ENCODE results near the gene BCR.
A peak's percentile ranks its signal among the peaks of the same experiment; 100 is the strongest.

The BCR gene

DNA sequence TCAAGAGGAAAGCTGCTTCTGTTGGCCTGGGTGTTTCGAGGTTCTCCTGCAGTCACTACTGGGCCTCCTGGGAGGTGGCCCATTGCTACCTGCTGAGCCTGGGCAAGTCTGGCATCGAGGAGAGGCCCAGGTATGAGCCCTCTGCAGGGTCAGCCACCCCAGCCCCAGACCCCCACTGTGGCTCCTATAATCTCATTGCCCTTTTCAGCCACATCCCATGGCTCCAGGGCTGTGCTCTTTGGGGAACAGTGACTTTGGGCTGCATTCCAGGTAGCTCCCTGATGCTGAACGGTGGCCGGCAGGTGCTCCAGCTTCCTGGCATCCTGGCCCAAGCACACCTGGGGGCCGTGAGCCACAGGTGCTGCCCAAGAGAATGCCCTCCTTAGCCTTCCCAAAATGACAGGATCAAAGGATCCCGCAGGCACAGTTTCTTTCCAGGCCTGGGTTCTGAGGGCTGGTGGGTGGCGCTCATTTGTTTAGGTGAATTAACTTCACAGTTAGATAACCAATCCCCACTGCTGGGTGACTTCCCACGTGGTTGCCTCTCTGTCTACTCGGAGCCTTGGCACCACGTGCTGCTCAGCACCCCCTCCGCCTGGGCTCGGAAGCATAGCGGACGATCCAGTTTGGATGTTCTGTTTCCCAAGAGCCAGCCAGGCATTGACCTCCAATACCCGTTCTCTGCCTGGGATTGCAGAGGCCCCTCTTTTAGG is 97.4 kb downstream of the BCR start:
- DNase-seq (ENCODE audit: low spot score): no peak

DNA sequence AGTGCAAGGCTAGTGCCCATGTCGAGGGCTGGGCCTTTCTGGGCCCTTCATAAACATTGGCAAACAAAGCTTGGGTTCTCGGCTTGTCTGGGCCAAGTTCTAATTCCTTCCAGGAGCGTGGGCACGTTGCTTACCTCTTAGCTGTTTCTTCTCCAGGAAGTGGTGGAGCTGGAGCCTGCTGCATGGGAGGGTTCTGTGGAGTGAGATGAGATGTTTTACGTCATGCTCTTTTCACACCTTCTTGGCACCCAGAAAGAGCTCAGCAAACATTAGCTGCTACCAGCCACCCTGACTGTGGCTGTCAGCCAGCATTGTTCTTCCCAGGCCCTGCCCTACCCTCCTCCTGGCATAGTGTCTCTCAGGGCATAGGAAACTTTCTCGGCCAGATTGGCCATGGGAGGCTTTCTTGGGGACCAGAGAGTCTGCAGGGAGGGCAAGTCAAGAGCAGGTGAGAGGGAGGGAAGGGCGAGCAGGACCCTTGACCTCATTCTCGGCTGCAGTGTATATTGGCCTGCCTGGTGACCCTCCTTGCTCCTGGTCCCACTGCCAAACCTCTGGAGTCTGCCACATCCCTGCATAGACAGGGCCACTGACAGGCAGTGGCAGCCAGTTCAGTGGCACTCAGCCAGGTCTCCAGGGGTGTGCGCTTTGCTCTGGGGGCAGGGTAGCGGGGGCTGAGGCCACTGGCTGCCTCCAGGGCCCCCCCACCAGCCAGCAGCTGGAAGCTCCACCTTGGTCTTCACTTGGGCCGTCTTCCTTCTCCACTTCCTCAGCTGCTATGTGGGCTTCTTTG is 98.8 kb downstream of the BCR start:
- DNase-seq (ENCODE audit: low spot score): peak; percentile 60

DNA sequence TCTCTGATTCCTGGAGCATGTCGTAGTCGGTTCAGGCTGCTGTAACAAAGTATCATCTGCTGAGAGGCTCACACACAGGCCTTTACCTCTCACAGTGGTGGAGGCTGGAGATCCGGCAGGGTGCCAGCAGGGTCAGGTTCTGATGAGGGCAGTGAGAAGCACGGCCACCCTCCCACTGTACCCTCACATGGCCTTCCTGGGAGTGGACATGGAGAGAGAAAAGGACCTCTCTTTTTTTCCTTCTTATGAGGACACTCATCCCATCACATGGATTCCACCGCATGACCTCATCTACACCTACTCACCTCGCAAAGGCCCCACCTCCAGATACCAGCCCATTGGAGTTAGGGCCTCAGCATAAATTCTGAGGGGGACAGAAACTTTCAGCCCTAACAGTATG is 99.5 kb downstream of the BCR start:
- DNase-seq (ENCODE audit: low spot score): peak; percentile 74

DNA sequence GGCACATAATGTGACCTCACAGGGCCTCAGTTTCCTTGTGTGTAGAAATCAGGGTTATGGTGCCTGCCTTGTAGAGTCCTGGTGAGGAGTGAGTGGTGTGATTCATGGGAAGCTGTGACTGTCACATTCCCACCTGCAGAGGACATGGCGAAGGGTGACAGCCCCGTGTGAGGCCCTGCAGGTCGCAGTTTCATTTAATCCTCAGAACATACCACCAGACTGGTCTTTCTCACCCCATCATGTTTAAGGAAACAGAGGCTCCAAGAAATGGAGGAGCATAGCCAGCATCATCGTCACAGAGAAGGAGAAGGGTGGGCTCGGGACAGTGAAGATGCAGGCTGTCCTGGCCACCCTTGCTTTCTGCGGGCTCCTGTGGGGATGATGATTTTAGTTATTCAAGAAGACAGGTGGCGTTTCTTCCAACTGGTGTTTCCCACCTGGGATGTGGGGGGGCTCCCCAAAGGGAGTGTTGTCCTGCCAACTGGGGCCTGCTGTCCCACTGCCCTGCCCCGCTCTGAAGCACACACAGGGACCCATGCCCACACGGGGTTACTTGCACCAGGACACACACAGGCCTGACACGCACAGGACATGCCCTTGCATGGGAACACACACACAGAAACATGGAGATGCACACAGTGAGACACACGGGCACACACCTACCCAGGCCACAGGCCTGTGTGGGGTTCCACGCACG is 100.2 kb downstream of the BCR start:
- no peak for DNase-seq (ENCODE audit: low spot score)

DNA sequence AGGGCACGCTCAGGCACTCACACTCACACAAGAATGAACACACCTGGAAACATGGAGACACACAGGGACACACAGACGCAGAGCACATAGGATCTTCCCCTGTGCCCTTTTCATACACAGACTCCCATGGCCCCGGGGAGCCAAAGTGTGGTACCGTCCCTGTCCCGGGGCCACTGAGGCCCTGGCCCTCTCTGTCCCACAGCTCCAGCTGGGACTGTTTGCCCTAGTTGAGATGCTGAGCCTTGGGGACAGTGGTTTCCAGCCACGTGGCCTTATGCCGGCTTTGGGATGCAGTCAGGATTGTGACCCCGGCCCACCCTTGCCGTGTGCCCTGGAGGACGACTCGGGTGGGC is 100.7 kb downstream of the BCR start:
- DNase-seq (ENCODE audit: low spot score): no peak

DNA sequence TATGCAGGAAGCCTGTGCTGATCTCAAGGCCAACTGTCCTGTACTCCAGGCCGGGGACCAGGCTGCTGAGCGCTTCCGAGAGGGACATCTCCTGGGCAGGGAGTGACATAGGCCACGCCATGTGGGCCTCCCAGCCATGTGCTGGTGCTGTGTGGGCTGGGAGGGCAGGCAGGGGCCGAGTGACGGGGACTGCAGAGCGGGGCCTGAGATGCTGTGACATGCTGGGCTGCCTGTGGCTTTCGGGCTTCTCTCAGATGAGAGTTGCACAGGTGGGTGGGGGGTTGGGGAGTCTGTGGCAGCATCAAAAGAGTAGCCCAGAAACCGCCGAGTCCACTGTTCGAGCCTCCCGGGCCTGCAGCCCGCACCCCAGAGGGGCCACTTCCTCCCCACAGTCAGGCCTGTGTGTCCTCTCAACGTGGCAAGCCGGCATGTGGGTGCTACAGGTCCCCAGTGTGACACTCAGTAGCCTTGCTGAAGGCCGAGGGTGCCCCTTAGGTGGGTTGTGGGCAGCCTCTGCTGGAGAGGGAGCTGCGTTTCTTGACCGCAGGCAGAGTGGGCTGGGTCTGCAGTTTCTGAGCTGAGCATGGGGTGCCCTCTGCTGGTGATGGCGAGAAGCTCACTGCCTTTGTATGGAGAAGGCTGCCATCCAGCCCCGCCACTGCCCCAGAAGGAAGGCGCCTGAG is 101.2 kb downstream of the BCR start:
- peak; percentile 83 for DNase-seq (ENCODE audit: low spot score)

DNA sequence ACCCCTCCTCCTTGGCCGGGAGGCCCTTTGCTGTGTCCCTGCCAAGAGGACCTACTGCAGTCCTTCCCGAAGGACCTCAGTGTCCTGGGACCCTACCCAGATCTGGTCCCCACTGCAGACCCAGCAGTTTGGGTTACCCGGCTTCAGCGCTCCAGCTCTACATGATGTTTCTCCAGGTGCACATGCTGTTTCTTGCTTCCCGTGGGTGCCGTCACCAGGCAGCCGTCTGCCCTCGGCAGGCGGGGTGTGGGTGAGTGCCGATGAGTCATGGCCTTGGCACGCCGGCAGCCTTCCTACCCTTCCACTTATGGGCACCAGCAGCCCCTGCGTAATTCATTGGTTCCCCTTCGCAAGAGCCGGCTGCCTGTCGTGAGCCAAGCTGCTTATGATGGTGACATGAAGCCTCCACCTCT is 101.8 kb downstream of the BCR start:
- peak; percentile 96 for DNase-seq (ENCODE audit: low spot score)

DNA sequence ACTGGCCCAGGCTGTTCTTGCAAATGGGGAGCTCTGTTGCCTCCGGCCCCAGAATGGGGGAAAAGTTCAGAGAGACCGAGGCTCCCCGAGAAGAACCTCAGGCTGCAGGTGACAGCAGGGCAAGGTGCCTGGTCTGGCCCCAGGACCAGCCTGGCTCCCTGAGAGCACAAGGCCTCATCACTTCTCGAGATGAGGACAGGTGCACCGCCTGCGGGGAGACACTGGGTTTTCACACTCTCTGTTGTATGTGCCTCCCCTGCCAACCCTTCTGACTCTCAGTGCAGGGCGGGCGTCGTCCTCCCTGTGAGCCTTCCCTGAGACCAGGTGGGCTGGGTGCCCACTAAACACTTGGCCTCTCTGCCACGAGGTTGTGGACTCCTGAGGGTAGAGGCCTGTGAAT is 102.2 kb downstream of the BCR start:
- DNase-seq (ENCODE audit: low spot score): no peak

DNA sequence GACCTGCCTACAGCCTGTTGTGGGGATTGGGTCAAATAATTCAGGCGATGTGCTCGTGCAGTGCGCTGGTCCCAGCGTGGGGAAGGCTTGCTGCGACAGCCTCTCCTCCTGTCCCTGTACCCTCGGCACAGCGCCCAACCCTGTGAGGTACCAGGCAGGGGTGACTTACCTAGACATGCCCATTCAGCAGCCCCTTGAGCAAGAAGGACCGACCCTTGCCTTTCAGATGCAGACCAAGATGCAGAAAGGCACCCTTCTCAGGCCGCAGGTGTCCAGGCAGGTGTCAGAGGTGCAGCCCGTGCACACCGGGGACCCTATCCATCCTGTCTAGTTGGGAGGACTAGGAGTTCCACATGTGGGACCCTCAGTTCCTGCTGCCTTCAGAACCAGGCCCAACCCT is 102.7 kb downstream of the BCR start:
- no peak for DNase-seq (ENCODE audit: low spot score)

DNA sequence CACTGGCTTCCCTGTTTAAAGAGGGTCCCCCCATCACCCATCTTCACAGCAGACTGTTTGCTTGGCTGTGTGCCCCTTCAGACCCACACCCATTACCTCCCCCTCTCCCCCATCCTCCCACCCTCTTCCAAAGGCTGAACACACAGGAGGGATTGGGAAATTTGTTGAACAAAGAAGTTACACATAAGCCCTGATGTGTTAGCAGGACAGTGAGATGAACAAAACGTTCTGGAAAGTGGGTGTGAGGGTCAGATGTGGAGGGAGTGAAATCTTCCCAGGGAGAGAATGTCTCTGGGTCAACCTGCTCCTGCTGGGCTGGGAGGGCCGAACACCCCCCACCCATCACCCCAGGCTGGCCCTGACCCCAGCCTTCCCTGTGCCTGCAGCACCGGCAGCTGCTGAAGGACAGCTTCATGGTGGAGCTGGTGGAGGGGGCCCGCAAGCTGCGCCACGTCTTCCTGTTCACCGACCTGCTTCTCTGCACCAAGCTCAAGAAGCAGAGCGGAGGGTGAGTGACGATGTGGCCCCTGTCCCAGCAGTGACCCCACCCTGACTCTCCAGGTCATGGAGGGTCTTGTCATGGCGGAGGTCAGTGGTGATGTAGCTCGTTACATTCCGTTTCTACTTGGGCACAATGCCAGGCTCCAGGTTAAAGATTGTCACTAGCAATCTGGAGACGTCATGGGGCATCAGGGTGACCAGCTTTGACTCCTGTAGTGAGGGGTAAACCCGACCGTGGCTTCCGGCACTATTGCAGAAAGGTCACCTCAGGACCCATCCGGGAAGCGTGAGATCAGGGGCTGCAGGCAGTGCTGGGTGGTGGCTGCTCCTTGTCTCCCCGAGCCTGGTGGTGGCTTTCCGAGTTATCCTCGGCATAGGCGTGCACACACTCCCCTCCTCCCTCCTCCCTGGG is 103.5 kb downstream of the BCR start:
- no peak for DNase-seq (ENCODE audit: low spot score)

DNA sequence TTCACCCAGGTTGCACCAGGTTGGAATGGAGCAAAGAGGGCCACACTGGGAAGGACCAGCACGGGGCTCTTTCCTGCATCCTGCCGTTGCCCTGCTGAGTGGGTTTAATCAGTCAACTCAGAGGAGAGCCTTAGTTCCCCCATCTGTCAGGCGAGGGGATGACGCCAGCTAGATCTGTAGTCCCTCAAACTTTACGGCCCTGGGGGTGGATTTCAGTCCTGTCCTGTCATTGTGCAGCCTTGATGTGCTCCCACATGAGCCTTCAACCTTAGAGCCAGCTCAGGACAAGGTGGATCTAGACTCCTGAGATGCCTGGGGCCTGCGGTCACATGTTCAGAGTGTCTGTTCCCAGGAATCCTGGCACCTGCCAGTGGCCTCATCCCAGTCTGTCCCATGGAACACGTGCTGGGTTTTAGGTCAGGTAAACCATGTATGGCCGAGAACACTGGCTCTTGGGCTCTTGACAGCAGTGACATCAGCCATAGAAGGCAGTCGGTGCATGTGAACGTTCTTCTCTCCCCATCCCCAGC is 104.3 kb downstream of the BCR start:
- no peak for DNase-seq (ENCODE audit: low spot score)

DNA sequence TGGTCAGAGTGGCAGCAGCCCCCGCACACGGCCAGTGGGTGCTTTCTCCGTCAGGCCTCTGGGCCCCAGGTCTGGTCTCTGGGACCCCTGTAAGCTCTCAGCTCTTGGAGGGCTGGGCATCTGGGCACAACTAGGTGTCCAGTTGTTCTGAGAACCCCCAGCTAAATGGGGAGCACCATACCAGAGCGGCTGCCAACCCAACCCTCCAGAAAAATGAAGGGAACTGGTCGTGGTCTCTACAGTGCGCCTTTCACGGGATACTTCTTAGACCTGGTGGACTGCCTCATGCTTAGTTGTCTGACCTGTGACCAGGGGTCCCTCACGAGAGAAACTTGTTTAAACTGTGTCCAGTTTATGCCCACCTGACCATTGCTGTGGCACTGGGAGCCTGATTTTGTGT is 104.9 kb downstream of the BCR start:
- no peak for DNase-seq (ENCODE audit: low spot score)

DNA sequence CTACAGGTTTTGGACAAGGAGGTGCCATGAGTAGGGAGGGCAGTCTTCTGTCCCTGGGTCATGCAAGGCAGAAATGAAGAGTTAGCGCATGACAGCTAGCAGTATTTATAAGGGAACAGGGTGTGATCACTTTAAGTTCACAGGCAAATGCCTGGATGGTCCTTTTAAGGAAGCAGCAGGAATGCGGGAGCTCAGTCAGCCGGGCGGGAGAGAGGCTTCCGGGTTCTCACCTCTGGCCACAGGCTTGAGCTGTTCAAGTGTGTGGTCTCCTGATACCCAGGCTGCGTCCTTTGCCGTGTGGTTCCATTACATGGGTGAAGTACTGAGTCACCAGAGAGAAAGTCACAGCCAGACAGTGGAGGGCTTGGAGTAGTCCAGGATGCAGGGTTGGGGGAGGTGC is 105.4 kb downstream of the BCR start:
- peak; percentile 59 for DNase-seq (ENCODE audit: low spot score)

DNA sequence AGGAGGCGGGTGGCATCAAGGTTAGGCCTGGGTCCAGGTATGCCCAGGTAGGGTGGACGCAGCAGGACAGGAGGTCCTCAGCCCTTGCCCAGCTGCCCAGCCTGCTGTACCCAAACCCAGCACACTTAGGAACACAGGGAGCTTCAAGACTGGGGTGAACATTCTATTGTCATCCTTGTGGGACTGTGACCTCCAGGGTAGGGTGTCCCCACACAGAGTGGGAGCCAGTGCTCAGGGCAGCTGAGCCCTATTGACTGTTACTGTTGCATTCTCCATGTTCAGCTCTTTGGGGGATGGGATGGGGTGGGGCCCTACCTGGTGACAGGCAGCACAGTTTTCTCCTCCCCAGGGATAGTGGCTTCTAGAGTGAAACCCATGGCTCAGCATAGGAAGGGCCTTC is 106.0 kb downstream of the BCR start:
- no peak for DNase-seq (ENCODE audit: low spot score)

DNA sequence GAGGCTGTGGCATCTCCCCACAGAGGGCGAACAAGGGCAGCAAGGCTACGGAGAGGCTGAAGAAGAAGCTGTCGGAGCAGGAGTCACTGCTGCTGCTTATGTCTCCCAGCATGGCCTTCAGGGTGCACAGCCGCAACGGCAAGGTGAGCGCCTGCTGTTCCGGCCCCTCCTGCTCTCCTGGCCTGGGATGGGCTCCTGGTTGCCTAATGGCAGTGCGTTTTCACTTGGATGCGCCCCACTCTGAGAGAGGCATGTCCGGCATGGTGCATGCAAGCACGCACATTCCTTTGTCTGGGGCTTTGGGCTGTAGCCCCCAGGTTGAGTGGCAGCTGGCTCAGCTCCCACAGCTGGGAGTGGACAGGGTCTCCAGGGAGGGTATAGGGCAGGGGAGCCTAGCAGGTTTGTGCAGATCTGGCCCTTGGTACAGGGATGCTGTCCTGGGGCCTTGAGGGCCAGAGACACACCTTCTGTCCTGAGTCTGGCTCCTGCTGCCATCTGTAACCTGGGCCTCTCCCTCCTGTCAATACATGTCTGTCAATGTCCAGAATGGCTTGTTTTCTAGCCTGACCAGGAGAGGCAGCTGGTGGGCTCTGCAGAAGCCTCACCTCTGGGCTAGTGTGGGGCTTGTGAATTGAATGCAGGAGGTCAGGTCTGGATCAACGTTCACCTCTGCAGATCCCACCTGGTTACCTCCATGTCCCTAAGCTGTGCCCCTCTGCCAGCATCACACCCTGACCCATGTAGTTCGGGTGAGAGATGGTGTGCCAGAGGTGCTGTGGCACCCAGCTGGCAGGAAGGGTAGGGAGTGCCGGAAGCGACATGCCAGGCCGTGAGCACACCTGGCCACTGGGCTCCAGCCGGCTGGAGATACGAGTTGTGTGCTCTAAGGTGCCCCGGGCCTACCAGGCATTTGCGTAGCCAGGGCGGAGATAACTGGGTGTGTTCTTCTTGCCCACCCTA is 107.1 kb downstream of the BCR start:
- DNase-seq (ENCODE audit: low spot score): no peak

DNA sequence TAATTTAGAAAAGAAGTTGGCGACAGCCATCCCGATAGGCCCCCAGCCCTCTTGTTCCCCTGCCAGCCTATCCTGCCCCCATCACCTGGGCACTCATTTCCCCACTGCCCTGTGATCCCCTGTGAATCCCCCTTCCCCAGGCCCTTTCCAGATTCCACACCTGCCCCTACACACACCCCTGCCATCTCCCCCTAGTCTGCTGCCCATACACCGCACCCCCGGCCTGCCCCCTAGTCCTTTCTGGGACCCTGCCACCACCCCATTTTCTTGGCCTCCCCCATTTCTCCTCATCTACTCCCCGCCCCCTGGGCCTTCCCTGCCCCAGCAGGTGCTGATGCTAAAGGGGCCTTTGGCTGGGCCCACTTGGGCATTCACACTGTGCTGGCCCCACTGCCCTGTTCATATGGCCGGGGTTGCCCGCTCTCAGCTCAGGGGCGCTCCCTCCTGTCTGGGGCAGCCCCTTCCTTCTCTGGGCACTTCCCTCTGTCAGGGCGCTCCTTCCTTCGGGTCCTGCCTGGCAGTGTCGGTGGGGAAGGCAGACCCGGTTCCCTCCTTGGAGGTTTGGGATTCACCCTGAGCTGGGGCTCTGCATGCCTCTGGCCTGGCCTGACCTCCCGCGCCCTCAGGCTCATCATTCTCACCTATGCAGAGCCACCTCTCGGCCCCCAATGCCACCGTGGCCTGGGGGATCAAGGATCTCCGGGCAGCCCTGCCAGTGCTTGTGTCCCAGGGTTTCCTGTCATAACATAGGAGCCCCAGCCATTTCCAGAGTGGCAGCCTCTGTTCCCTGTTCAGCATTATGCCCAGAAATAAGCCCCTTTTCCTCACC is 108.2 kb downstream of the BCR start:
- no peak for DNase-seq (ENCODE audit: low spot score)

DNA sequence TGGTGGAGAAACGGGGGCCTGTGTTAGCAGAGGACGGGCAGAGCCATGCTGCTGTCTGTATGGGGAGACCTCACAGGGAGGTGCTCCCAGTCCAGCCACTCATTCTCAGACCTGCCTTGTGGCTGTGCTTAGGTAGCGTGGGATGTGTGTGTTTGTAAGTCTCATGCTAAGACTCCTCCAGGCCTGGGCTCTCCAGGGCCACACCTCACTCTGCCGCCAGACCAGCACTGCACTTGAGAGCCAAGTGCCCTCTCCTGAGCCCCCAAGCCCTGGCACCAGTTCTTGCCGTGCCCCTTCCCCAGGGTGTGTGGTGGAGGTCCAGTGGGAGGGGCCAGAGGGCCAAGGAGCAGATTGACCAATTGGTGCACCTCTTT is 108.8 kb downstream of the BCR start:
- DNase-seq (ENCODE audit: low spot score): no peak

DNA sequence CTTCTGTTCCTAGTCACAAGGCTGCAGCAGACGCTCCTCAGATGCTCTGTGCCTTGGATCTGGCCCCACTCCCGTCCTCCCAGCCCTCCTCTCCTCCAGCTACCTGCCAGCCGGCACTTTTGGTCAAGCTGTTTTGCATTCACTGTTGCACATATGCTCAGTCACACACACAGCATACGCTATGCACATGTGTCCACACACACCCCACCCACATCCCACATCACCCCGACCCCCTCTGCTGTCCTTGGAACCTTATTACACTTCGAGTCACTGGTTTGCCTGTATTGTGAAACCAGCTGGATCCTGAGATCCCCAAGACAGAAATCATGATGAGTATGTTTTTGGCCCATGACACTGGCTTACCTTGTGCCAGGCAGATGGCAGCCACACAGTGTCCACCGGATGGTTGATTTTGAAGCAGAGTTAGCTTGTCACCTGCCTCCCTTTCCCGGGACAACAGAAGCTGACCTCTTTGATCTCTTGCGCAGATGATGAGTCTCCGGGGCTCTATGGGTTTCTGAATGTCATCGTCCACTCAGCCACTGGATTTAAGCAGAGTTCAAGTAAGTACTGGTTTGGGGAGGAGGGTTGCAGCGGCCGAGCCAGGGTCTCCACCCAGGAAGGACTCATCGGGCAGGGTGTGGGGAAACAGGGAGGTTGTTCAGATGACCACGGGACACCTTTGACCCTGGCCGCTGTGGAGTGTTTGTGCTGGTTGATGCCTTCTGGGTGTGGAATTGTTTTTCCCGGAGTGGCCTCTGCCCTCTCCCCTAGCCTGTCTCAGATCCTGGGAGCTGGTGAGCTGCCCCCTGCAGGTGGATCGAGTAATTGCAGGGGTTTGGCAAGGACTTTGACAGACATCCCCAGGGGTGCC is 109.8 kb downstream of the BCR start:
- peak; percentile 52 for DNase-seq (ENCODE audit: low spot score)
